ENCODE results near the gene FLT3. TPM values are rescaled to one million over a fixed set of nuclear protein-coding genes. Genes with fewer than 3 reads are reported as not detected.

The FLT3 gene
- total and polyA plus RNA-seq, 2 donors from 2014 or later, result 2.9 TPM; not detected in 1

DNA sequence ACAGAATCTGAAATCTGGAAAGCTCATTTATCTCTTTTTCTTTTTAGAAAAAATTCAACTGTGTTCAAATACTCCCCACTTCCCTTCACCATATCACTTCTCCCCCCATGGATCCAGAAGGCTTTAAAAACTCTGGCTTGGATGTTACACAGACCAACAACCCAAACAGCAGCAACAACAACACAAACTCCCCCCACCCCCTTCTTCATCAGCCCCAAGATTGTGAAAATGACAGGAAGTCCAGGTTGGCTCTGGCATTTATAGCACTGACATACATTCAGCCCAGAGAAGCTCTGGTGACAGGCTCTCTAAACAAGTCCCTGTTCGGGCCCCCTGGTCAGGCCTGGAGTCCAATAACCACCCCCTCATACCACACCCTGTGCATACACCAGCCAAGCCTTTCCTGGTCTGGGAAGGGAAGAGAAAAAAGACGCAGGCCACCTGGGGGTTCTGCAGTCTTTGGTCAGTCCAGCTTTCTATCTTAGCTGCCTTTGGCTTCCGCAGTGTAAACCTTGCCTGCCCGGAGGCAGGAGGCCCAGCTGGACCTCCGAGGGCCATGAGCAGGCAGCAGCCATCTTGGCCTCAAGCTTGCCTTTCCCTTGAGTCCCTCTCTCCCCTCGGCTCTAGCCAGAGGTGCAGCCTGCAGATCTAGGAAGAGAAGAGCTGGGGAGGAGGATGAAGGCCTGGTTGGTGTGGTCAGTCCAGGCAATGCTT, 138.1 kb downstream of the FLT3 start:
- FAIRE-seq (no peak), DNase-seq (no peak)
- peaks cover 64% of the 10 kb centered on the region for H3K27me3 ChIP-seq (ENCODE audit: control insufficient read depth, insufficient read depth, low read length)
- H3K4me1 ChIP-seq (ENCODE audit: control insufficient read depth in 2 of 3, insufficient read depth in 2 of 3, low read depth in 1 of 3, low read length in 3 of 3), result peaks cover 0 to 2% (median 0%) of the 10 kb centered on the region in 3 donors
- TF ChIP-seq, protein P1, sequence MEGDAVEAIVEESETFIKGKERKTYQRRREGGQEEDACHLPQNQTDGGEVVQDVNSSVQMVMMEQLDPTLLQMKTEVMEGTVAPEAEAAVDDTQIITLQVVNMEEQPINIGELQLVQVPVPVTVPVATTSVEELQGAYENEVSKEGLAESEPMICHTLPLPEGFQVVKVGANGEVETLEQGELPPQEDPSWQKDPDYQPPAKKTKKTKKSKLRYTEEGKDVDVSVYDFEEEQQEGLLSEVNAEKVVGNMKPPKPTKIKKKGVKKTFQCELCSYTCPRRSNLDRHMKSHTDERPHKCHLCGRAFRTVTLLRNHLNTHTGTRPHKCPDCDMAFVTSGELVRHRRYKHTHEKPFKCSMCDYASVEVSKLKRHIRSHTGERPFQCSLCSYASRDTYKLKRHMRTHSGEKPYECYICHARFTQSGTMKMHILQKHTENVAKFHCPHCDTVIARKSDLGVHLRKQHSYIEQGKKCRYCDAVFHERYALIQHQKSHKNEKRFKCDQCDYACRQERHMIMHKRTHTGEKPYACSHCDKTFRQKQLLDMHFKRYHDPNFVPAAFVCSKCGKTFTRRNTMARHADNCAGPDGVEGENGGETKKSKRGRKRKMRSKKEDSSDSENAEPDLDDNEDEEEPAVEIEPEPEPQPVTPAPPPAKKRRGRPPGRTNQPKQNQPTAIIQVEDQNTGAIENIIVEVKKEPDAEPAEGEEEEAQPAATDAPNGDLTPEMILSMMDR (IDR thresholded peaks at IDR 0.05; ENCODE audit: borderline replicate concordance, extremely low read depth, insufficient read depth), result no peak
- no peak overlapping the region for H3K27ac ChIP-seq (ENCODE audit: low read depth in 2 of 2, low read length in 2 of 2)
- no peak overlapping the region for H3K4me3 ChIP-seq (ENCODE audit: low read length in 3 of 3)
- H3K9me3 ChIP-seq (ENCODE audit: control insufficient read depth in 2 of 3, insufficient read depth in 1 of 3, low read length in 3 of 3), result no peaks in the 10 kb centered on the region
- no peak overlapping the region for H3K9ac ChIP-seq (ENCODE audit: low read length in 3 of 3)
- no peaks in the 10 kb centered on the region for H3K36me3 ChIP-seq (ENCODE audit: control insufficient read depth in 2 of 3, insufficient read depth in 3 of 3, low read length in 3 of 3)
- intact Hi-C loops (cut with DNase I), result no loop called here

DNA sequence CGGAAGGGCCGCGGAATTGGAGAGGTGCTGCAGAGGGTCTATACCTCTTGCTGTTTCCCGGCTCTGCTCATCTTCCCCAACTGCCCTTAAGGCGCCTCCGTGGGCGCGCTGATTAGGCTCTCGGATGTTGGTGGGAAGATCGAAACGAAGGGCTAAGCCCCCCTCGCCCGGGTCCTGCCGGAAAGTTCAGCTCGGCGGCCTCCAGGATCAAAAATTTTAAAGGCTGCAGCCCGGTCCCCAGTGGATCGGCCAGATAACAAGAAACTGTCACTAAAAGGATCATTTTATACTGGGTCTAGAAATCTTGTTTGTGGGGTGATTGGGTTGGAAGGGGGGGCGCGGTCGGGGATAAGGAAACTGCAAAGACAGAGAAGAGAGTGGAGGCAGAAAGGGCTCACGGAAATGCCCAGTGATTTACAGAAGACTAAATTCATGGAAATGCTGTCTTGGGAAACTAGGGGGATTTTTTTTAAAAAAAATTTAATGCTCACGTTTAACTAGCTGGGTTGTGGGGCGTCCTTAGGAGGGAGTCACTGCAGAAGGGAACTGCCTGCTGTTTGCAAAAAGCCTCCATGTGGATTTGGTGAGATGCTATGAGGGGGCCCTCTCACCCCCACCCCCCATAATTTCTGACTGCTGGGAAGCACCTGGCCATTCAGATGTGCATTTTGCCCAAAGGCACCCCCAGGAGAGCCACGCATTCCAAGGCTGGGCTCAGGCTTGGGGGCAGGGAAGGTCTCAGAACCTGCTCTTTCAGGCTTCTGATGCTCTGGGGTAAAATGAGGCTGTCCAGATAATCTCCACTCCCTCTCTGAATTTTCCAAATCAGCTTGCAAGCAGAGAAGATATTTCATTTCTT, 138.9 kb downstream of the FLT3 start:
- intact Hi-C loops (cut with DNase I), result no loop called here
- FAIRE-seq, result no peak
- H3K9ac ChIP-seq (ENCODE audit: low read length in 3 of 3), result no peak overlapping the region
- peaks cover 66% of the 10 kb centered on the region for H3K27me3 ChIP-seq (ENCODE audit: control insufficient read depth, insufficient read depth, low read length)
- DNase-seq, result no peak
- no peaks in the 10 kb centered on the region for H3K9me3 ChIP-seq (ENCODE audit: control insufficient read depth in 2 of 3, insufficient read depth in 1 of 3, low read length in 3 of 3)
- H3K4me3 ChIP-seq (ENCODE audit: low read length in 3 of 3), result no peak overlapping the region
- TF ChIP-seq, protein P1 (IDR thresholded peaks at IDR 0.05; ENCODE audit: borderline replicate concordance, extremely low read depth, insufficient read depth), result no peak
- H3K4me1 ChIP-seq (ENCODE audit: control insufficient read depth in 2 of 3, insufficient read depth in 2 of 3, low read depth in 1 of 3, low read length in 3 of 3), result peaks cover 0 to 2% (median 0%) of the 10 kb centered on the region in 3 donors
- no peaks in the 10 kb centered on the region for H3K36me3 ChIP-seq (ENCODE audit: control insufficient read depth in 2 of 3, insufficient read depth in 3 of 3, low read length in 3 of 3)
- H3K27ac ChIP-seq (ENCODE audit: low read depth in 2 of 2, low read length in 2 of 2), result no peak overlapping the region

DNA sequence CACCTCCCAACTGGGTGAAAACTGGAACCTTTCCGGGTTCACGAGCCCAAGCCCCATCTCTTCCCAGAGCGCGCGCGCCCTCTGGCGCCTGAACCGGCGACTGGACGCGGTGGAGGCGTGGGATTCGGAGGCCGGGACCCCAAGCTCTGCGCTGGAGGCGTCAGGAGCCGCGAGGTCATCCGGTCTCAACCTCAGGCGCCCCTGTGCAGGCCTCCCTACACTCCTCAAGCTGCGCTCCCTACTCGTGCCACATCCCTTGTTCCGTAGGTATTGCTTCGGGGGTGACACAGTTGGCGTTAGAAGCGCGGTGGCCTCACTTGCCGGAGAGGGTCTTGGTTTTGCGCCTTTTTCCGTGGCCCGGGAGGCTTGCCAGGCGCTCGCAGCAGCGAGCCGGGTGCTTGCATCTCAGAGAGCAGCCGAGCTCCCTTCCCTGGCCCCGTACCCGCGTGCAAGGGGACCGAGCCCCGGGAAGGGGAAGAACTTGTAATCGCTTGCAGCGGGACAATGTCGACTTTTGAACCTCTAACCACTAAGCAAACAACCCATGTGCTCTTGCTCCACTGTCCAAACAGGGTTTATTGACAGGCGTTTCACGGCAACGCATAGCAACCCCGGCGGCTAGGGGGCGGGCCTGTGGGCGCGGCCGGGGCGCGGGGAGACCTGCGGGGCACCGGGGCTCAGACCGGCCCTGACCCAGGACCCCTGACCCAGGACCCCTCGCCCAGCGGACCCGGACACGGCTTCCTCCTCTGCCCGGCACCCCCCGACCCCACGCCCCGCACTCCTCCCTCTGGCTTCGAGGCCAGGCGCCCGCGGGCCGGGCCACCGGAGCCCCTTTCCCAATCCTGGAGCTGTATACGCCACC, 139.8 kb downstream of the FLT3 start:
- Histone ChIP-seq H3K27me3 (ENCODE audit: control insufficient read depth, insufficient read depth, low read length) (peaks cover 66% of the 10 kb centered on the region), H3K9ac (ENCODE audit: low read length in 3 of 3) (no peak overlapping the region), H3K9me3 (ENCODE audit: control insufficient read depth in 2 of 3, insufficient read depth in 1 of 3, low read length in 3 of 3) (no peaks in the 10 kb centered on the region), H3K4me3 (ENCODE audit: low read length in 3 of 3) (peak overlapping the region in 1 of 3 donors; percentile 49), H3K27ac (ENCODE audit: low read depth in 2 of 2, low read length in 2 of 2) (no peak overlapping the region), H3K36me3 (ENCODE audit: control insufficient read depth in 2 of 3, insufficient read depth in 3 of 3, low read length in 3 of 3) (no peaks in the 10 kb centered on the region), H3K4me1 (ENCODE audit: control insufficient read depth in 2 of 3, insufficient read depth in 2 of 3, low read depth in 1 of 3, low read length in 3 of 3) (peaks cover 0 to 2% (median 0%) of the 10 kb centered on the region in 3 donors)
- TF ChIP-seq, protein P1 (IDR thresholded peaks at IDR 0.05; ENCODE audit: borderline replicate concordance, extremely low read depth, insufficient read depth), result peak; percentile 34
- FAIRE-seq, result no peak
- intact Hi-C loops (cut with DNase I), result no loop called here
- peak in 3 of 5 donors; percentile 30 to 58 (median 47) for DNase-seq

Data from kidney (tissue), 14 donors.